Anterior cingulate cortex (tissue), 58 donors: Measurements from ENCODE around the gene FGF4.
"Not testable (repeated sequence)": the region's sequence is repeated elsewhere in the genome, so short reads cannot be mapped to it uniquely, and the experiment has no call there.

Experiments
- DNase-seq, 58 donors: peaks; one replicate each; lab custom pipeline; 2025; lab: John Stamatoyannopoulos, UW

Gene FGF4

DNA sequence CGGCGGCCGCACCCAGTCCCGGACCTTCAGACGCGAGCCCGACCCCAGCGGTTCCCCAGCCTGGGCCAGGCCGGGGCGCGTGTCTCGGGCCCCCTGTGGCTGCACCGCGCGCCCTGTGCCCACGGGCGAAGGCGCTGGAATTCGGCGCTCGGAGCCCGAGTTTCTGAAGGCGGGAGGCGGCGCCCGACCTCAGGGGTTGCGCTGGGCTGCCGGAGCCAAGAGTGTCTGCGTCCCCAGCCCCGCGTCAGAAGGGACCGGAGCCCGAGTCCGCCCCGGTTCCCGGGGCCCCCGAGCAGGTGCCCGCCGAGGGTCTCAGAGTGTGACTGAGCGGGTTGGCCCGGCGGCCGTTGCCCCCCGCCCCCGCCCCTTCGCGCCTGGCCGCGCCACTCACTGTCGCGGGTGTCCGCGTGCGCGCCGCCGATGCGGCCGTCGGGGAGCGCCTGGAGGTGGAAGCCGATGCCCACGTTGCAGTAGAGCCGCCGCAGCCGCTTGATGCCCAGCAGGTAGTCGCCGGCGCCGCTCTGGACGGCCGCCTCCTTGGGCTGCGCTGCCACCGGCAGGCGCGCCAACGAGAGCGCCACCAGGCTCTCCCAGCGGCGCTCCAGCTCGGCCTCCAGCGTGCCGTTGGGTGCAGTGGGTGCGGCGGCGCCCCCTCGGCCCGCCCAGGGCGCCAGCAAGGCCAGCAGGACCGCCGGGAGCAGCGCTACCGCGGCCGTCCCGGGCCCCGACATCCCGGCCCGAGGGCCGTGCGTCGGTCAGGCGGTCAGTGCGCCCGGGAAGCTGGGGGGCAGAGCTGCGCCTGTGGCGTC, 583 bp downstream of the FGF4 start:
- no peak for DNase-seq

GRCh38 chr11:69773626-69774353, 1.4 kb downstream of the FGF4 start:
- DNase-seq, result no peak

GRCh38 chr11:69771466-69771865, 3.7 kb downstream of the FGF4 start:
- DNase-seq, result no peak

- no peak for DNase-seq
These were observed 4.6 kb downstream of the FGF4 start for GRCh38 chr11:69770540-69770939.

- no peak for DNase-seq
These were observed 9.6 kb downstream of the FGF4 start for GRCh38 chr11:69765498-69765995.

GRCh38 chr11:69764918-69765317, 10.2 kb downstream of the FGF4 start:
- DNase-seq, result not testable (repeated sequence)

GRCh38 chr11:69760319-69760718, 14.8 kb downstream of the FGF4 start:
- DNase-seq, result no peak

DNA sequence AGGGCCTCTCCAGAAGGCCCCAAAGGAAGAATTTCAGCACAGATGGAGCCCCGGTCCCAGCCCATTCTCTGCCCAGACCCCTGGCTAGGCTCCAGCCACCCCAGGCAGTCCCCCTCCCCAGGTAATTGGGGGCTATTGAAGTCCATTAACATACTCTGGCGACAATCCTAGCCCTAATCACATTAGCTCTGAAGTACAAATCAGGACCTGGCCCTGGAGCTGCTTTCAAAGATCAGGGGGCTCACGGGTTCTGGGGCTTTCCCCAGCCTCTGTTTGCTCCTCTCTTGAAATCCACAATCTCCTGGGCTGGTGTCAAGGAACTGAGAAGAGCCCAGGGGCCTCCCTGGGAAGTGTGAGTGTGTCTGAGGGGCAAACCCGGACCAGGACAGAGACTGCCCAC, 22.3 kb downstream of the FGF4 start:
- DNase-seq, result no peak

- DNase-seq, result no peak
These were observed 24.1 kb downstream of the FGF4 start for GRCh38 chr11:69750875-69751597.

- DNase-seq, result no peak
These were observed 24.9 kb downstream of the FGF4 start for GRCh38 chr11:69750108-69750850.

GRCh38 chr11:69748637-69749036, 26.5 kb downstream of the FGF4 start:
- no peak for DNase-seq

DNA sequence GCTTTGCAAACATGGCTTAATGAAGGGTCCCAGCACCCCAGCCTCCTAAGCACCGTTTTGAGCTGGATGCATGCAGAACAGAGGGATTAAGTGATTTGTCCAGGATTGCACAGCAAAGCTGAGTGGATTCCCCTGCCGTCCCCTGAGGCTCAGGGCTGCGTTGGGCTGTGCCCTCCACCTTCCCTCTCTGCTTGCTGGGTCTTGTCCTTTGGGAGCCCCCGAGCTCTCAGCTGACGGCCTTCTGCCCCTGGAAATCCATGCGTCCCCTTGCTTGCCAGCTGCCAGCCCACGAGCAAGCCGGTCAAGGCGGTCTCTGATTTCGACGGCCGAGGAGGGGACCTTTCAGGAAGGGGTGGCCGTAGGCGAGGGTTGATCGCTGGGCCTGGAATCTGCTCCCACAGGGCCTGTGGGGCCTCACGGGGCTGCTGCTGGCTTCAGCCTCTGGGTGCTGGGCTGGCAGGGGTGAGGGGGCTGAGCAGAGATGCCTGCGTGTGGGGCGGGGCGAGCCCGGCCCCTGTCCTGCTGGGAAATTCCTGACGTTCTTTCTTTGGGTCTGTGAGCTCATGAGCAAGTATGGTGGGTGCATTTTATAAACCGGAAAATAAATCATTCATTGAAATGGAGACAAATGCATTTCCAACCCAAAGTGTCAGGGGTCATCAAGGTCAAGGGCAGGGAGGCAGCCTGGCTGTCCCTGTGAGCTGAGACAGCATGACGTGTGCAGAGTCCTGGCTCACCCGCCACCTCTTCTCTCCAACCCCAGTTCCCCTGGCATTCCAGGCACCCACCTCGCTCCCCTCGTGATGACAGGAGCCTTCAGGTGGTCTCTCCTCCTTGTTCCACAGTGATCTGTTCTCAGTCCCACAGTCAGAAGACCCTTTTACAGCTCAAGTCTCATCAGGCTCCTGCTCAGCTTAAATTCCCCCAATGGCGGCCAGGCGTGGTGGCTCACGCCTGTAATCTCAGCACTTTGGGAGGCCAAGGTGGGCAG, 28.1 kb downstream of the FGF4 start:
- DNase-seq, result no peak

GRCh38 chr11:69746140-69746539, 29.0 kb downstream of the FGF4 start:
- no peak for DNase-seq

DNA sequence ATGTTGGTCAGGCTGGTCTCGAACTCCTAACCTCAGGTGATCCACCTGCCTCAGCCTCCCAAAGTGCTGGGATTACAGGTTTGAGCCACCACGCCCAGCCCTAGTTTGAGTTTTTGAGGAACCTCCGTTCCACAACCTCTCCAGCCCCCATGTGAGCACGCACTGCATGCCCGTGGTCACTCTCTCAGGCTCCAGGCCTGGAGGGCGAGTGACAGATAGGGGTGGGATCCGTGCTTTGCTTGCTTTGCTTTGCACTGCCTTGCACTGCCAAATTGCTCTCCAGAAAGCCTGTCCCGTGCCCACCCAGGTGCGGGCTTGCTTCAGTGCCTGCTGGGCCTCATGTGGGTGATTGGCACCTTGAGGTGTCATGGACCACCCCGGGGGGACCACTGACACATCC, 29.9 kb downstream of the FGF4 start:
- no peak for DNase-seq

DNA sequence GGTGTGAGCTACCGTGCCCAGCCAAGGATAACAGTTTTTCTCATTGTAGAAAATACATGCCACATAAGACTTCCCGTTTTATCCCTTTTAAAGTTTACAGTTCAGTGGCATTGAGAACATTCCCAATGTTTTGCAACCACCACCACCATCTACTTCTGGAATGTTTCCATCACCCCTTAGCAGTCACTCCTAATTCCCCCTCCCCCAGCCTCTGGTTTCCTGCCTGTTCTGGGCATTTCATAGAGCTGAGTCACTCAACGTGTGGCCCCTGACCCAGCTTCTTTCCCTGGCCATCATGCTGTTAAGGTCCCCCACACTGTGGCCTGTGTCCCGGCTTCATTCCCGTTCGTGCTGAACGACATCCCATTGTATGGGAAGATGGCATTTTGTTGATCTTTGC, 30.7 kb downstream of the FGF4 start:
- DNase-seq, result no peak

- DNase-seq, result no peak
These were observed 40.3 kb downstream of the FGF4 start for GRCh38 chr11:69734841-69735240.

DNA sequence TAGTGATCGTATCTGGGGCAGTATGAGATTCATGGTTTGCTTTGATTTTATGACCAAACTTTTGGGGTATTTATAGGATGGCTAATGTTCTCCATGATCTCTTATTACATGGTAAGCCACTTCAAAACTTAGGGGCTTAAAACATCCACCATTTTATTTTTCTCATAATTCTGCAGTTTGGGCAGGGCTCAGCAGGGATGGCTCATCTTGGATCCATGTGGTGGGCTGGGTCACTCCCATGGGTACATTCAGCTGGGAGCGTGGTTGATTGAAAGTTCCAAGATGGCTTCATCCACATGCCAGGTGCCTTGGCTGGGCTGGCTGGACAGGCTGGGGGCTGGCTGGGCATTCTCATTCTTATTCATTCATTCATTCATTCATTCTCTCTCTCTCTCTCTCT, 40.8 kb downstream of the FGF4 start:
- DNase-seq, result no peak

- no peak for DNase-seq
These were observed 42.2 kb downstream of the FGF4 start for GRCh38 chr11:69732910-69733309.

DNA sequence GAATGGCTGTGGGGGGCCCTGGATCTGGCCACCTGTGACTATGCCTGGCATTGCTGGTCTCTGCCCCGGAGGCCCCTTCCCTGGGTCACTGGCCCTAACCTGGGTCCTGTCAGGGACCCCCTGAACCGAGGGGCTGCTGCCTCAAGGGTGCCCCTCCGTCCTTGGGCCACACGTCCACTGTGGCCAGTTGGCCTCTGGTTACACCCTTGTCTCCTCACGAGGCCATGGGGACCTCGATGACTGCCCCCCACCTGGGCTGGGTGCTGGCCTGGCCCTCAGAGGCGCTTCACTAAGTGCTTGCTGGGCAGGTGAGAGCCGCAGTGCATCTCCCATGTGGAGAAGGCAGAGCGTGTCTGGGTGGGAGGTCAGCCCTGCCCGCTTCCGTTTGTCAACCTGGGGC, 44.0 kb downstream of the FGF4 start:
- DNase-seq, result no peak
